A673 (cell line): Measurements from ENCODE around the gene FOXK1. TPM values are rescaled to one million over a fixed set of nuclear protein-coding genes. Genes with fewer than 3 reads are reported as not detected.
"Not testable (repeated sequence)": the region's sequence is repeated elsewhere in the genome, so short reads cannot be mapped to it uniquely, and the experiment has no call there.

ENCODE experiments used
- BruUV-seq: library from RNA; stranded (reverse); fragments of 400-500 nt; replicated peaks from 2 replicates; lab custom pipeline; 2021; lab: Mats Ljungman, UMichigan
- CTCF ChIA-PET: fragments of 300-600 bp; sonication (Branson Sonifier 250); formaldehyde crosslinking; loops from one replicate; lab custom pipeline; 2022; ENCODE audit warnings: antibody characterized with exemption; lab: Charles Lee
- POLR2A ChIA-PET: fragments of 300-600 bp; sonication (Branson Sonifier 250); formaldehyde crosslinking; loops from one replicate; lab custom pipeline; 2022; ENCODE audit warnings: antibody characterized with exemption; ENCODE audit not compliant: low non-redundant PET; lab: Charles Lee
- DNase-seq: peaks from one replicate; pipeline ENCODE4 v3.0.0-alpha.2; 2015; ENCODE audit warnings: low spot score
- H3K27ac ChIP-seq: fragments of 200-600 bp; sonication (generic); 2 replicates; pipeline ENCODE4 v1.5.1; 2016; ENCODE audit warnings: mixed run types, low read depth, mild to moderate bottlenecking, mixed read lengths, antibody characterized with exemption, low read length; ENCODE audit not compliant: poor library complexity, severe bottlenecking
- H3K27me3 ChIP-seq: fragments of 200-600 bp; sonication (generic); replicated peaks from 2 replicates; pipeline ENCODE4 v1.6.1; 2017; ENCODE audit warnings: mixed run types, low read depth, mild to moderate bottlenecking, mixed read lengths, antibody characterized with exemption, low read length; ENCODE audit not compliant: insufficient read depth, poor library complexity
- H3K36me3 ChIP-seq: fragments of 200-600 bp; sonication (generic); 2 replicates; pipeline ENCODE4 v1.6.1; 2016; ENCODE audit warnings: mixed run types, mild to moderate bottlenecking, mixed read lengths, antibody characterized with exemption, low read length; ENCODE audit not compliant: insufficient read depth, poor library complexity, severe bottlenecking
- H3K4me1 ChIP-seq: fragments of 200-600 bp; sonication (generic); 2 replicates; pipeline ENCODE4 v1.6.1; 2017; ENCODE audit warnings: mixed run types, mild to moderate bottlenecking, mixed read lengths, antibody characterized with exemption, low read length; ENCODE audit not compliant: insufficient read depth, poor library complexity, severe bottlenecking
- H3K4me3 ChIP-seq: fragments of 200-600 bp; sonication (generic); 2 replicates; pipeline ENCODE4 v1.5.1; 2016; ENCODE audit warnings: low read depth, mixed run types, mild to moderate bottlenecking, mixed read lengths, low read length; ENCODE audit not compliant: poor library complexity, severe bottlenecking
- H3K9me3 ChIP-seq: fragments of 200-600 bp; sonication (generic); 2 replicates; pipeline ENCODE4 v1.6.1; 2016; ENCODE audit warnings: mixed run types, low read depth, mild to moderate bottlenecking, mixed read lengths, antibody characterized with exemption, low read length; ENCODE audit not compliant: poor library complexity, severe bottlenecking
- CTCF ChIP-seq: fragments of 300-800, 200-600 bp; sonication (generic); conservative IDR thresholded peaks from 2 replicates; pipeline ENCODE4 v1.5.1; 2017; ENCODE audit warnings: low read depth, mild to moderate bottlenecking, antibody characterized with exemption, low read length, moderate library complexity, mixed read lengths
- EZH2 ChIP-seq: fragments of 200-600 bp; sonication (generic); IDR thresholded peaks from 2 replicates; pipeline ENCODE4 v1.6.1; 2017; ENCODE audit warnings: borderline replicate concordance, low read depth, mild to moderate bottlenecking, mixed read lengths, antibody characterized with exemption, low read length; ENCODE audit not compliant: poor library complexity, severe bottlenecking
- intact Hi-C: fragments of 100-400 bp; cut with micrococcal nuclease; formaldehyde crosslinking; loops from one replicate; pipeline ENCODE4 v1.10.0; 2022; ENCODE audit not compliant: unreplicated experiment
- total RNA-seq: library from RNA; stranded (reverse); gene quantifications from 2 replicates; pipeline ENCODE4 v1.2.3, GENCODE V29; 2021

FOXK1 gene
- total RNA-seq, 1 experiment from 2014 or later = 43.8 TPM

- no peaks in the 10 kb centered on the region for H3K9me3 ChIP-seq
- peak overlapping the region; percentile 16 for H3K4me3 ChIP-seq
- intact Hi-C loops = loop anchor here (5.0 kb wide), 2 partner anchors 48 to 58 kb away; no protein-coding TSS in a partner anchor
- H3K27ac ChIP-seq = no peak overlapping the region
- ChIA-PET CTCF (no interaction called here), POLR2A (interaction anchor here (0.6 kb wide), 1 partner anchor 17 kb away, joined by 3 read pairs; no protein-coding TSS in a partner anchor)
- H3K36me3 ChIP-seq = peaks cover 5% of the 10 kb centered on the region
- peaks cover 58% of the 10 kb centered on the region for H3K4me1 ChIP-seq
- no peak for TF ChIP-seq EZH2
- no peak for TF ChIP-seq CTCF
- H3K27me3 ChIP-seq = no peaks in the 10 kb centered on the region
- BruUV-seq = no TSS peak
- no peak for DNase-seq
These were observed 7.6 kb downstream of the FOXK1 start for GRCh38 chr7:4689668-4690067.

GRCh38 chr7:4690953-4691856, 9.1 kb downstream of the FOXK1 start:
- intact Hi-C loops = loop anchor here (5.0 kb wide), 1 partner anchor 56 kb away; no protein-coding TSS in a partner anchor
- H3K4me1 ChIP-seq = peaks cover 55% of the 10 kb centered on the region
- H3K9me3 ChIP-seq = no peaks in the 10 kb centered on the region
- no peaks in the 10 kb centered on the region for H3K27me3 ChIP-seq
- H3K36me3 ChIP-seq = peaks cover under 1% of the 10 kb centered on the region
- ChIA-PET CTCF (no interaction called here), POLR2A (interaction anchor here (0.5 kb wide), 1 partner anchor 17 kb away, joined by 7 read pairs; no protein-coding TSS in a partner anchor)
- H3K4me3 ChIP-seq = no peak overlapping the region
- BruUV-seq = no TSS peak
- no peak overlapping the region for H3K27ac ChIP-seq
- DNase-seq = no peak
- TF ChIP-seq EZH2 = no peak
- TF ChIP-seq CTCF = no peak

- no peak overlapping the region for H3K4me3 ChIP-seq
- H3K27ac ChIP-seq = no peak overlapping the region
- no peaks in the 10 kb centered on the region for H3K36me3 ChIP-seq
- no peaks in the 10 kb centered on the region for H3K27me3 ChIP-seq
- ChIA-PET POLR2A (no interaction called here), CTCF (no interaction called here)
- peaks cover 55% of the 10 kb centered on the region for H3K4me1 ChIP-seq
- no peak for DNase-seq
- TF ChIP-seq EZH2 = no peak
- no peak for TF ChIP-seq CTCF
- no TSS peak for BruUV-seq
- intact Hi-C loops = loop anchor here (5.0 kb wide), 1 partner anchor 55 kb away; no protein-coding TSS in a partner anchor
- H3K9me3 ChIP-seq = no peaks in the 10 kb centered on the region
These were observed 10.0 kb downstream of the FOXK1 start for GRCh38 chr7:4692055-4692454.

- POLR2A ChIA-PET, H3K36me3 ChIP-seq, BruUV-seq, CTCF ChIA-PET, H3K27ac ChIP-seq, H3K9me3 ChIP-seq, DNase-seq, H3K4me3 ChIP-seq, H3K27me3 ChIP-seq: not testable (repeated sequence)
- intact Hi-C loops = loop anchor here (5.0 kb wide), 1 partner anchor 55 kb away; no protein-coding TSS in a partner anchor
- H3K4me1 ChIP-seq = peaks cover 55% of the 10 kb centered on the region
These were observed 10.5 kb downstream of the FOXK1 start for GRCh38 chr7:4692622-4693021.
